HCT116 (cell line): ENCODE data around the gene CAND2.

Experiments
- CTCF ChIP-seq, 3 experiments: fragments of 200-600 bp in 1 of 3; sonication (generic) in 1 of 3; IDR thresholded peaks in 2 of 3; conservative IDR thresholded peaks in 1 of 3; 2 replicates each; pipeline ENCODE4 v1.5.1; 2012 to 2017; ENCODE audit warnings: low read depth in 2 of 3, low read length in 2 of 3, antibody characterized with exemption in 1 of 3, borderline replicate concordance in 1 of 3, control low read depth in 1 of 3, mild to moderate bottlenecking in 1 of 3, mixed read lengths in 1 of 3, mixed run types in 1 of 3, moderate library complexity in 1 of 3; ENCODE audit not compliant: insufficient read depth in 1 of 3
- FOSL1 ChIP-seq: IDR thresholded peaks from 2 replicates; pipeline ENCODE4 v1.6.1; 2012; ENCODE audit warnings: low read depth
- POLR2AphosphoS5 ChIP-seq: IDR thresholded peaks from 2 replicates; pipeline ENCODE4 v1.6.1; 2011; ENCODE audit warnings: mild to moderate bottlenecking, low read depth, low read length, moderate library complexity
- RAD21 ChIP-seq: IDR thresholded peaks from 2 replicates; pipeline ENCODE4 v1.6.1; 2012; ENCODE audit warnings: low read depth, mild to moderate bottlenecking
- ZBTB33 ChIP-seq: IDR thresholded peaks from 2 replicates; pipeline ENCODE4 v1.6.1; 2011; ENCODE audit warnings: mild to moderate bottlenecking, low read length, moderate library complexity; ENCODE audit not compliant: insufficient replicate concordance; ENCODE audit errors: extremely low read depth

- TF ChIP-seq FOSL1 (no peak), POLR2AphosphoS5 (peak; percentile 17; the same call in 1 of the 2 replicates), RAD21 (no peak), CTCF (IDR thresholded peaks at IDR 0.05 in 2 of 3, conservative IDR thresholded peaks at IDR 0.05 in 1 of 3; ENCODE audit: borderline replicate concordance in 1 of 3, insufficient read depth in 1 of 3, low read depth in 2 of 3, low read length in 2 of 3) (no peak), ZBTB33 (no peak)
Measured at GRCh38 chr3:12838179-12838965, 41.9 kb downstream of the CAND2 start.
